HepG2 (cell line): ENCODE data around the gene SERINC4. TPM values are rescaled to one million over a fixed set of nuclear protein-coding genes. Genes with fewer than 3 reads are reported as not detected.
A peak's percentile ranks its signal among the peaks of the same experiment; 100 is the strongest.

Experiments used
- ETV5 ChIP-seq: IDR thresholded peaks from 2 replicates; pipeline ENCODE4 v1.6.1; 2018; ENCODE audit warnings: missing biosample characterization, missing genetic modification reagents, inconsistent platforms, borderline replicate concordance
- KAT7 ChIP-seq: IDR thresholded peaks from 2 replicates; pipeline ENCODE4 v1.6.1; 2018; ENCODE audit warnings: borderline replicate concordance, missing compliant biosample characterization
- KDM5B ChIP-seq: sonication (generic); formaldehyde crosslinking; IDR thresholded peaks from 2 replicates; pipeline ENCODE4 v1.4.0; 2020; ENCODE audit warnings: missing genetic modification reagents, mild to moderate bottlenecking, borderline replicate concordance
- MED13 ChIP-seq: sonication (generic); formaldehyde crosslinking; IDR thresholded peaks from 2 replicates; pipeline ENCODE4 v1.5.0; 2020; ENCODE audit warnings: missing genetic modification reagents
- POLR2A ChIP-seq, 2 experiments: IDR thresholded peaks; 2 replicates each; pipeline ENCODE4 v1.6.1; 2011; ENCODE audit warnings: low read depth in 2 of 2, low read length in 2 of 2, mild to moderate bottlenecking in 1 of 2, moderate library complexity in 1 of 2; ENCODE audit not compliant: insufficient read depth in 1 of 2
- REPIN1 ChIP-seq: sonication (generic); formaldehyde crosslinking; IDR thresholded peaks from 2 replicates; pipeline ENCODE4 v1.8.0; 2022; ENCODE audit warnings: missing genetic modification reagents, low read depth, mild to moderate bottlenecking, borderline replicate concordance
- SP2 ChIP-seq: sonication (generic); formaldehyde crosslinking; IDR thresholded peaks from 2 replicates; pipeline ENCODE4 v1.5.1; 2020; ENCODE audit warnings: mild to moderate bottlenecking, missing genetic modification reagents
- TARDBP ChIP-seq: sonication (generic); formaldehyde crosslinking; IDR thresholded peaks from 2 replicates; pipeline ENCODE4 v1.8.0; 2022; ENCODE audit warnings: mild to moderate bottlenecking, missing genetic modification reagents
- TGIF2 ChIP-seq: IDR thresholded peaks from 2 replicates; pipeline ENCODE4 v1.6.1; 2016; ENCODE audit warnings: control low read depth, missing compliant biosample characterization
- ZNF138 ChIP-seq: sonication (generic); formaldehyde crosslinking; IDR thresholded peaks from 2 replicates; pipeline ENCODE4 v1.5.0; 2020; ENCODE audit warnings: mild to moderate bottlenecking, low read depth, missing genetic modification reagents
- ZNF30 ChIP-seq: sonication (generic); formaldehyde crosslinking; IDR thresholded peaks from 2 replicates; pipeline ENCODE4 v1.5.0; 2020; ENCODE audit warnings: mild to moderate bottlenecking, missing genetic modification reagents
- ZNF564 ChIP-seq: sonication (generic); formaldehyde crosslinking; IDR thresholded peaks from 2 replicates; pipeline ENCODE4 v1.8.1; 2023; ENCODE audit warnings: mild to moderate bottlenecking, missing genetic modification reagents
- ZSCAN31 ChIP-seq: sonication (generic); formaldehyde crosslinking; IDR thresholded peaks from 2 replicates; pipeline ENCODE4 v1.5.0; 2020; ENCODE audit warnings: low read depth, mild to moderate bottlenecking, missing genetic modification reagents
- polyA plus RNA-seq, 8 experiments: library from polyadenylated mRNA; depleted of rRNA in 3 of 8; stranded (reverse) in 7 of 8; unstranded in 1 of 8; fragments of >200 nt; fragmentation: Illumina TruSeq in 4 of 8; extraction: Trizol in 4 of 8; gene quantifications; 2 replicates each; pipeline versions ENCODE4 v1.2.1 to v1.2.3, GENCODE V29; 2011 to 2016; ENCODE audit warnings: low read depth in 4 of 8, missing spikeins in 1 of 8, mixed read lengths in 1 of 8; ENCODE audit not compliant: insufficient read depth in 1 of 8
- total RNA-seq, 5 experiments: library from RNA; depleted of rRNA; stranded (reverse); fragments of >200 nt; fragmentation: Illumina TruSeq; extraction: Trizol; gene quantifications; 2 replicates each; pipeline ENCODE4 v1.2.3, GENCODE V29; 2016; ENCODE audit warnings: low read depth in 1 of 5
- TF ChIP-seq, protein P1 (sequence below): sonication (generic); formaldehyde crosslinking; IDR thresholded peaks from 2 replicates; pipeline ENCODE4 v1.8.1; 2023; ENCODE audit warnings: mild to moderate bottlenecking, moderate library complexity, missing genetic modification reagents
- TF ChIP-seq, protein P2 (sequence below): IDR thresholded peaks from 2 replicates; pipeline ENCODE4 v1.6.1; 2016; ENCODE audit warnings: mild to moderate bottlenecking
- TF ChIP-seq, protein P3 (sequence below): IDR thresholded peaks from 2 replicates; pipeline ENCODE4 v1.6.1; 2016; ENCODE audit warnings: low read depth, borderline replicate concordance
- TF ChIP-seq, protein P4 (sequence below): sonication (generic); IDR thresholded peaks from 2 replicates; pipeline ENCODE4 v1.6.1; 2016; ENCODE audit warnings: low read depth, borderline replicate concordance
- TF ChIP-seq, protein P5 (sequence below): sonication (generic); formaldehyde crosslinking; IDR thresholded peaks from 2 replicates; pipeline ENCODE4 v1.9.0; 2022; ENCODE audit warnings: missing genetic modification reagents, mild to moderate bottlenecking, borderline replicate concordance
- TF ChIP-seq, protein P6 (sequence below): sonication (generic); formaldehyde crosslinking; IDR thresholded peaks from 2 replicates; pipeline ENCODE4 v1.5.0; 2020; ENCODE audit warnings: mild to moderate bottlenecking, missing genetic modification reagents, borderline replicate concordance

Gene SERINC4
- total and polyA plus RNA-seq, 2 of the 13 experiments (the other 11 are each of a cell fraction or from before 2014, with no cell fraction given): not detected

DNA sequence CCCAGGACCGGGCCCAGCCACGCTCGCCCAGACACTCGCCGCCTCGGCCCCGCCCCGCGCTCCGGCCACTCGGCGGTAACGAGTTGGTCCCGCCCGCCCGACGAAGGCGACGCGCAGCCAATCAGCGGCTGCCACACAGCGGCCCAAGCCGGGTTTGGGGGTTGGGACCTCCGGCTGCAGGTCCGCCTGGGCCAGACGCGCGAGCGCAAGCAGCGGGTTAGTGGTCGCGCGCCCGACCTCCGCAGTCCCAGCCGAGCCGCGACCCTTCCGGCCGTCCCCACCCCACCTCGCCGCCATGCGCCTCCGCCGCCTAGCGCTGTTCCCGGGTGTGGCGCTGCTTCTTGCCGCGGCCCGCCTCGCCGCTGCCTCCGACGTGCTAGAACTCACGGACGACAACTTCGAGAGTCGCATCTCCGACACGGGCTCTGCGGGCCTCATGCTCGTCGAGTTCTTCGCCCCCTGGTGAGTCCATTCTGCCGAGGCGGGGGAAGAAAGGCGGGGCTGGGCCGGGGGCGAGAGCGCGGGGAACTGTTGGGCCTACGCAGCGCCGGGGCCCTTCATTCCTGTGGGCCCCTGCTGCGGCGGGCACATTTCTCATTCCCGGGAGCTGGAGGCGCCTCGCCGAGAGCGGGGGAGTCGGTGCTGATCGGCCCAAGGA, 53.6 kb downstream of the SERINC4 start, which contains the start of gene PDIA3 (continued):
- TF ChIP-seq ETV5 (CRISPR knock-in tag): 0 out of 2 replicates have a peak, but pooled peaks have one; percentile 48
- 0 out of 2 replicates have a peak, but pooled peaks have one; percentile 36 for TF ChIP-seq ZNF30 (CRISPR knock-in tag)
- TF ChIP-seq MED13 (CRISPR knock-in tag): peak; percentile 52; the same call in 1 of the 2 replicates
- TF ChIP-seq TGIF2 (CRISPR knock-in tag): peak; percentile 81
- TF ChIP-seq, protein P1, sequence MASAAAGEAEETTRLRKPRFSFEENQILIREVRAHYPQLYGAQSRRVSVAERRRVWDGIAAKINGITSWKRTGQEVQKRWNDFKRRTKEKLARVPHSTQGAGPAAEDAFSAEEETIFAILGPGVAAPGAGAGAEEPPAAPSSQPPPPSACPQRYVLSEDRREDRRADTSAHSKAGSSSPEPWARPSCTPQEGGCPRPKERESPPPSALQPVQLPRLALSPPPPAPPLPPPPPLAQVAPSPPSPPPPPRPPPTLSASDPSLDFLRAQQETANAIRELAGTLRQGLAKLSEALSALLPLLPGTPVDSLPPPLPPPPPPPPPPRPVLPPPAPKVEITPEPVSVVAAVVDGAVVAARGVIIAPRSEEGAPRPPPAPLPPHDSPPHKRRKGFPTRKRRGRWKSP (CRISPR knock-in tag): 0 out of 2 replicates have a peak, but pooled peaks have one; percentile 52
- TF ChIP-seq, protein P2, sequence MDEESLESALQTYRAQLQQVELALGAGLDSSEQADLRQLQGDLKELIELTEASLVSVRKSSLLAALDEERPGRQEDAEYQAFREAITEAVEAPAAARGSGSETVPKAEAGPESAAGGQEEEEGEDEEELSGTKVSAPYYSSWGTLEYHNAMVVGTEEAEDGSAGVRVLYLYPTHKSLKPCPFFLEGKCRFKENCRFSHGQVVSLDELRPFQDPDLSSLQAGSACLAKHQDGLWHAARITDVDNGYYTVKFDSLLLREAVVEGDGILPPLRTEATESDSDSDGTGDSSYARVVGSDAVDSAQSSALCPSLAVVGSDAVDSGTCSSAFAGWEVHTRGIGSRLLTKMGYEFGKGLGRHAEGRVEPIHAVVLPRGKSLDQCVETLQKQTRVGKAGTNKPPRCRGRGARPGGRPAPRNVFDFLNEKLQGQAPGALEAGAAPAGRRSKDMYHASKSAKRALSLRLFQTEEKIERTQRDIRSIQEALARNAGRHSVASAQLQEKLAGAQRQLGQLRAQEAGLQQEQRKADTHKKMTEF (CRISPR knock-in tag): peak; percentile 89
- TF ChIP-seq, protein P3, sequence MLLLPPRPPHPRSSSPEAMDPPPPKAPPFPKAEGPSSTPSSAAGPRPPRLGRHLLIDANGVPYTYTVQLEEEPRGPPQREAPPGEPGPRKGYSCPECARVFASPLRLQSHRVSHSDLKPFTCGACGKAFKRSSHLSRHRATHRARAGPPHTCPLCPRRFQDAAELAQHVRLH (CRISPR knock-in tag): peak; percentile 70; the same call in 1 of the 2 replicates
- TF ChIP-seq POLR2A (IDR thresholded peaks at IDR 0.05; ENCODE audit: insufficient read depth in 1 of 2, low read depth in 2 of 2, low read length in 2 of 2): peak; percentile 85 to 94
- peak; percentile 79 for TF ChIP-seq KDM5B
- TF ChIP-seq, protein P4, sequence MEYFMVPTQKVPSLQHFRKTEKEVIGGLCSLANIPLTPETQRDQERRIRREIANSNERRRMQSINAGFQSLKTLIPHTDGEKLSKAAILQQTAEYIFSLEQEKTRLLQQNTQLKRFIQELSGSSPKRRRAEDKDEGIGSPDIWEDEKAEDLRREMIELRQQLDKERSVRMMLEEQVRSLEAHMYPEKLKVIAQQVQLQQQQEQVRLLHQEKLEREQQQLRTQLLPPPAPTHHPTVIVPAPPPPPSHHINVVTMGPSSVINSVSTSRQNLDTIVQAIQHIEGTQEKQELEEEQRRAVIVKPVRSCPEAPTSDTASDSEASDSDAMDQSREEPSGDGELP: peak; percentile 26; the same call in 1 of the 2 replicates
- peak; percentile 85; the same call in 1 of the 2 replicates for TF ChIP-seq ZNF564
- TF ChIP-seq SP2 (CRISPR knock-in tag): peak; percentile 77
- peak; percentile 55 for TF ChIP-seq ZSCAN31
- TF ChIP-seq ZNF138 (CRISPR knock-in tag): peak; percentile 39; the same call in 1 of the 2 replicates
- peak; percentile 87; the same call in 1 of the 2 replicates for TF ChIP-seq KAT7 (CRISPR knock-in tag)
- TF ChIP-seq, protein P5, sequence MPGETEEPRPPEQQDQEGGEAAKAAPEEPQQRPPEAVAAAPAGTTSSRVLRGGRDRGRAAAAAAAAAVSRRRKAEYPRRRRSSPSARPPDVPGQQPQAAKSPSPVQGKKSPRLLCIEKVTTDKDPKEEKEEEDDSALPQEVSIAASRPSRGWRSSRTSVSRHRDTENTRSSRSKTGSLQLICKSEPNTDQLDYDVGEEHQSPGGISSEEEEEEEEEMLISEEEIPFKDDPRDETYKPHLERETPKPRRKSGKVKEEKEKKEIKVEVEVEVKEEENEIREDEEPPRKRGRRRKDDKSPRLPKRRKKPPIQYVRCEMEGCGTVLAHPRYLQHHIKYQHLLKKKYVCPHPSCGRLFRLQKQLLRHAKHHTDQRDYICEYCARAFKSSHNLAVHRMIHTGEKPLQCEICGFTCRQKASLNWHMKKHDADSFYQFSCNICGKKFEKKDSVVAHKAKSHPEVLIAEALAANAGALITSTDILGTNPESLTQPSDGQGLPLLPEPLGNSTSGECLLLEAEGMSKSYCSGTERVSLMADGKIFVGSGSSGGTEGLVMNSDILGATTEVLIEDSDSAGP: peak; percentile 84
- peak; percentile 87; the same call in 1 of the 2 replicates for TF ChIP-seq TARDBP
- TF ChIP-seq, protein P6, sequence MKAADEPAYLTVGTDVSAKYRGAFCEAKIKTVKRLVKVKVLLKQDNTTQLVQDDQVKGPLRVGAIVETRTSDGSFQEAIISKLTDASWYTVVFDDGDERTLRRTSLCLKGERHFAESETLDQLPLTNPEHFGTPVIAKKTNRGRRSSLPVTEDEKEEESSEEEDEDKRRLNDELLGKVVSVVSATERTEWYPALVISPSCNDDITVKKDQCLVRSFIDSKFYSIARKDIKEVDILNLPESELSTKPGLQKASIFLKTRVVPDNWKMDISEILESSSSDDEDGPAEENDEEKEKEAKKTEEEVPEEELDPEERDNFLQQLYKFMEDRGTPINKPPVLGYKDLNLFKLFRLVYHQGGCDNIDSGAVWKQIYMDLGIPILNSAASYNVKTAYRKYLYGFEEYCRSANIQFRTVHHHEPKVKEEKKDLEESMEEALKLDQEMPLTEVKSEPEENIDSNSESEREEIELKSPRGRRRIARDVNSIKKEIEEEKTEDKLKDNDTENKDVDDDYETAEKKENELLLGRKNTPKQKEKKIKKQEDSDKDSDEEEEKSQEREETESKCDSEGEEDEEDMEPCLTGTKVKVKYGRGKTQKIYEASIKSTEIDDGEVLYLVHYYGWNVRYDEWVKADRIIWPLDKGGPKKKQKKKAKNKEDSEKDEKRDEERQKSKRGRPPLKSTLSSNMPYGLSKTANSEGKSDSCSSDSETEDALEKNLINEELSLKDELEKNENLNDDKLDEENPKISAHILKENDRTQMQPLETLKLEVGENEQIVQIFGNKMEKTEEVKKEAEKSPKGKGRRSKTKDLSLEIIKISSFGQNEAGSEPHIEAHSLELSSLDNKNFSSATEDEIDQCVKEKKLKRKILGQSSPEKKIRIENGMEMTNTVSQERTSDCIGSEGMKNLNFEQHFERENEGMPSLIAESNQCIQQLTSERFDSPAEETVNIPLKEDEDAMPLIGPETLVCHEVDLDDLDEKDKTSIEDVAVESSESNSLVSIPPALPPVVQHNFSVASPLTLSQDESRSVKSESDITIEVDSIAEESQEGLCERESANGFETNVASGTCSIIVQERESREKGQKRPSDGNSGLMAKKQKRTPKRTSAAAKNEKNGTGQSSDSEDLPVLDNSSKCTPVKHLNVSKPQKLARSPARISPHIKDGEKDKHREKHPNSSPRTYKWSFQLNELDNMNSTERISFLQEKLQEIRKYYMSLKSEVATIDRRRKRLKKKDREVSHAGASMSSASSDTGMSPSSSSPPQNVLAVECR (CRISPR knock-in tag): peak; percentile 93
- peak; percentile 85 for TF ChIP-seq REPIN1
